Measurements from ENCODE around the gene CENPV.
"Not testable (repeated sequence)": the region's sequence is repeated elsewhere in the genome, so short reads cannot be mapped to it uniquely, and the experiment has no call there.

The CENPV gene

DNA sequence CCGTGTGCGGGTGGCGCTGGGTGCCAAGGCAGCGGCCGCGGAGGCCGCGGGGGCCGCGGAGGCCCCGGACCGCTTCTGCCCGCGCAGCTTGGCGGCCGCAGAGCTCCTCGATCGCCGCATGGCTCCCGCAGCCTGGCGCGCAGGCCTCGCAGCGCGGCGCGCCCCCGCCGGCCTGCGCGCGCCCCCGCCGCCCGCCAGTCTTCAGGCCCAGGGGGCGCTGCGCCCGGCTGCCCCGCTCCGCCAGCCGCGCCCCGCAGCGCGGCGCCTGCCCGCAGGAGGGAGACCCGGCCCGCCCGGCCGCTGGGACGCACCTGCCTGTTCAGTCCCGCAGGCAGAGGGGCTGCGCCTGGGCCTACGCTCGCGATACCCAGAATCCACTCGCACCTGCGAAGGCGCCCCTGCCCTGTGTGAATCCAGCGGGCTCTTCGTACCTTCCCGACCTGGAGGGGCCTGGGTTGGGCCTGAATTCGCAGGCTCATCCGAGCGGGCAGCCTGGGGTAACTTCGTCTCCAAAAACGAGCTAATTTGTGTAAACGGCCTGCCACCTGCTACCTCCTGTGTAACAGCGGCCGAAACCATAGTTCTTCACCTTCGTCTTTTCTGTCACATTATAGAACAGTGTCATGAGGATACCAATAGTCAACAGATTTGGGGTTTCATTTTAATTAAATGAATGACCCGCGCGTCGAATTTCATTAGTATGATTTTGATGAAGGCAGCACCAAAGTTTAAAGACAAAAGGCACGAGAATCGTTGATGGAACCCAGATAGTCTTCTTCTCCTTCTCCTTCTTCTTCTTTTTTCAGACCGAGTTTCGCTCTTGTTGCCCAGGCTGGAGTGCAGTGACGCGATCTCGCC, at the start of gene CENPV:
TSS of gene CENPV (minus strand) at position 153 of the 858 bp plus-strand sequence. CDS start at position 120, 33 bp downstream.
- peak; percentile 78 for DNase-seq

DNA sequence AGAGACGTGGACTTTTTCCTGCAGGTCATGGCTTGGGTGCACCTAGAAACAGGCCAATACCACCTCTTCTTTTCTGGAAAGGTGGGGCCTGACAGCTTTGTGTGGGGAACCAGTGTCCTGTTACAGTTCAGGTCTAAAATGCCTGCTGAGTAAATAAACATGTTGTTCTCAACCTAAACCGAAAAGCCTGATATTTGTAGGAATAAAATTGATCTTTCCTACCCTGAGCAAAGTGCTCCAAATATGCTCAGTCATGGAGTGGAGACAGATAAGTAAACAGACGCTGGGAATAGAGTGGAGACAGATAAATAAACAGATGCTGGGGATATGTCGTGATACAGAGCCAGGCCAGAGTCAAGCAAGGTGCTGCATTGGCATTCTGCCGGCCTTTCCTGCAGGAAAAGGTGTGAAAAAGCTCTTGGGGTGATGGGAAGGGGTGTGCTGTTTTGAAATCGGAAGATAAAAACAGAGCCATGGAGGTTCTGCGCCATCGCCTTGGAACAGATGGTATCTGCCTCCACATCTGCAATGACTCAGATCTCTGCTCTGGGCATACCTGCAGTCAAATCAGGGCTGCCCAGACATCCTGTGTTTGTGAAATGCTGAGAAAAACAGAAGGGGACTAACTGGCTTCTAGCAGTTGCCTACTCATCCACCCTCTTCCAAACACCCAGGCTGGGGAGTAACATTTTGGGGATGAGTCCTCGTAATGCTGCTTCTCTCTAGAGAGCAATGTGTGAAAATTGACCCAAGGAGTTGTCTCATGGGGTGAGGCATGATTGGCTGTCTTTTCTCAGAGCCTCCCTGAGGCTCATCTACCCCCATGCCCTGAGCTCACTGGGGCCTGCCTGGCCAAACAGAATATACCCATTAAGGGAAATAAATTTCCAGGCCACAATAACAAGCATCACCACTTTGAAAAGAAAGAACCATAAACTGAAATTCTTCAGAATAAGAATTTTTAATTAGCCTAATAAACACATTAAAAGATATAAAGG, 45.3 kb upstream of the CENPV start:
- no peak for DNase-seq

DNA sequence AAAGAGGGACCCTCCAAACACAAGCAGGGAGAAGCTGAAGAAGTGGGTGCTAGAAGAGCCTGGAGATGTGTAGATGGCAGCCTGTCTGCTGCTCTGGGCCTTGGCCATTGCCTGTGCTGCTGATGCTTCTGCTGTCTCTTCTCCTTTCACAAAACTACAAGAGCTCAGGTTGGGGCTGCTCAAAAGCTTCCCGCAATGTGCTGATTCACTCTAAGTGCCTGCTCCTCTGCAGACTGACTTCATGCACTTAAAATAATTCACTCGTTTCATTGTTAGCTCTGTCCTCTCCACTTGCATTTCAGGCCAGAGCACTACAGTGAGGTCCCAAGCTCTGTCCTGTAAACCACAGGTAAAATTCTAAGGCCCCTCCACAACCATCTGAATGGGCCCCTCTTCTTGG, 43.4 kb upstream of the CENPV start:
- DNase-seq: not testable (repeated sequence)

DNA sequence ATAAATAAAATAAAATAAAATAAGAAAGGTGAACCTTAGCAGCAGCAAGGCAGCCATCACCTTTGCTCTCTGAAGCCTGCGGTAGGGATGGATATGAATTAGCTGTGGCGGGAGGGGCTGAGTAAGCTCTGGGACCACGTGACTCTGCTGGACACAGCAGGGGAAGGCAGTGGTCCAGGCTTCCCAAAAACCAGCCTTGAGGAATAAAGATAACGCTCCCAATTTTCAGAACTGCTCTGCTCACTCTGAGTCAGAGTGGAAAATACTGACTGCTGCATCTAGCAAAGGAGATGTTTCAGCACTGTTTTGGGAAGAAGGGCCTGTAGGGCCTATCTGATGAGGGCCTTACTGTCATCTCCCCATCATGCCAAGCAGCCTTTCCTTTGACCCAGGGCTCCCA, 42.6 kb upstream of the CENPV start:
- not testable (repeated sequence) for DNase-seq

DNA sequence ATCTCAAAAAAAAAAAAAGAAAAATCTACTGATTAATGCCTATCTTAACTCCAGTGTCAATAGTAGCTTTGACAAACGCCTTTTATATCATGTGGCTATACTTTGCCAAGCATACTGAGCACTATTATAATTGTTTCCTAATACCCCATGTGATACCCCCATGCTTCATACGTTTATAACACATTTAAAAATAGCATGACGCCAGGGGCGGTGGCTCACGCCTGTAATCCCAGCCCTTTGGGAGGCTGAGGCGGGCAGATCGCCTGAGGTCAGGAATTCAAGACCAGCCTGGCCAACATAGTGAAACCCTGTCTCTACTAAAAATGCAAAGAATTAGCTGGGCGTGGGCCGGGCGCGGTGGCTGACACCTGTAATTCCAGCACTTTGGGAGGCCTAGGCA, 39.2 kb upstream of the CENPV start:
- DNase-seq: not testable (repeated sequence)

DNA sequence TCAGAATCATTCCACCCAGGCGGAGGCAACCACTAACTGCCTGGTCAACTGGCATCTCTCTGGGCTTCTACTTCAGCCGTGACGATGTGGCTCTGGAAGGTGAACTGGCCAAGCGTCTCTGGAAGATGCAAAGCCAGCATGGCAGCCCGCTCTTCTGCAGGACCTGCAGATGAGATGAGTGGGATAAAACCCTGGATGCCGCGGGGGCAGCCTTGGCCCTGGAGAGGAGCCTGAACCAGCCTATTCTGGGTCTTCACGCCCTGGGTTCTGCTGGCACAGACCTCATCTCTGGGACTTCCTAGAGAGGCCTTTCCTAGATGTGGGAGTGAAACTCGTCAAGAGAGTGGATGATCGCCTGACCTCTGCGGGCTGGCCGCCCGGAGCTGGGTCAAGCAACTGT, 38.2 kb upstream of the CENPV start:
- DNase-seq: no peak

DNA sequence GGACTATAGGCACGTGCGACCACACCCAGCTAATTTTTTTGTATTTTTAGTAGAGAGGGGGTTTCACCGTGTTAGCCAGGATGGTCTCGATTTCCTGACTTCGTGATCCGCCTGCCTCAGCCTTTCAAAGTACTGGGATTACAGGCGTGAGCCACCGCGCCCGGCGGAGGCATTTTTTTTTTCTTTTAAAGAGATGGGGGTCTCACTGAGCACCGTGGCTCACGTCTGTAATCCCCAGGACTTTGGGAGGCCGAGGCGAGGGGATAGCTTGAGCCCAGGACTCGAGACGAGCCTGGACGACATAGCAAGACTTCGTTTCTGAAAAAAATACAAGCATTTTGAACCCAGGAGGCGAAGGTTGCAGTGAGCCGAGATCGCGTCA, 32.8 kb upstream of the CENPV start:
- DNase-seq: not testable (repeated sequence)

DNA sequence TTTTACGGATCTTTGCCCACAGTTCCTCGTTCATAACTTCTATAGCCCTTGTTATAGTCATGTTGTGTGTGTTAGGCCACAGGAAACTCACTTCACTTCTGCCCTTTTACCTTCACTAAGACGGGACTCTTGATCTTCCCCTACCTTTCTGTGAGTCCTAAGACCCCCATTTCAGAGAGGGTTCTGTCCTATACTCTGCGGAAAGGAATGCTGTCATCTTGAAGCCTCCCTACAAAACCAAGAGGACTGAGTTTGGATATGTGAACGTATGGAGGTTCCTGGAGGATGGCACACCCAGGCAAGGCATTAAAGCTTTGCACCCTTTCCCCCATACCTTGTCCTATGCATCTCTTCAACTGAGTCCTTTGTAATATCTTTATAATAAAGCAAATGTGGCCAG, 31.3 kb upstream of the CENPV start:
- DNase-seq: no peak

DNA sequence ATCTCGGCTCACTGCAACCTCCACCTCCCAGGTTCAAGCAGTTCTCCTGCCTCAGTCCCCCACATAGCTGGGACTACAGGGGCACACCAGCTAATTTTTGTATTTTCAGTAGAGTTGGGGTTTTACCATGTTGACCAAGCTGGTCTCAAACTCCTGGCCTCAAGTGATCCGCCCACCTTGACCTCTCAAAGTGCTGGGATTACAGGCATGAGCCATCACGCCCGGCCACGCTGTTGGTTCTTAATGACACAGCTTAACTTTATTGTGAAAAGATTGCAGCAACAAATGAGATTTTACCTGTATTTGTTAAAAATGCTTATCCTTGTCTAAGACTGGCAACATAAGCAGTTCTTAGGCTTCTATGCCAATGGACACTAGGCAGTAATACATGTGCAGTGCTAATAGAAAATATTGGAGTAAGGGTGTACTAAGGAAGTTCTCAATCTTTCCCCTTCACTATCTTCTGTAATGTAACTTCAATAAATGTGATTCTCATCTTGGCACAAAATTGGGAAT, 30.6 kb upstream of the CENPV start:
- no peak for DNase-seq

DNA sequence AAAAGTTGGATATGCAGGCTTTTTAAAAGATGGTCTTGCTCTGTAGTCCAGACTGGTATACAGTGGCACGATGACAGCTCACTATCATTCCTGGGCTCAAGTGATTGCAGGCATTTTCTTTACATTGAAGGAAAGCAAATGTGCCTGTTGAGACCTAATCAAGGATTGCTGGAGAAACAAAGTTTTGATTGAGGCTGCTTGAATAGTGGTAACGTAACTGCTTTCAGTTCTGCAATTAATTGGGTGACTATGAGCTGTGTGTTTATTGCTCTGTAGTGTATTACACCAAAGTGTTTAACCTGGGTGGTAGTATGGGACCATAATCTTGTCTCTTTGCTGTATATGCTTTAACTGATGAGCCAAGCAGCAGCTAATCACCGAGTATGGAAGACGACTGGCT, 29.9 kb upstream of the CENPV start:
- DNase-seq: no peak

DNA sequence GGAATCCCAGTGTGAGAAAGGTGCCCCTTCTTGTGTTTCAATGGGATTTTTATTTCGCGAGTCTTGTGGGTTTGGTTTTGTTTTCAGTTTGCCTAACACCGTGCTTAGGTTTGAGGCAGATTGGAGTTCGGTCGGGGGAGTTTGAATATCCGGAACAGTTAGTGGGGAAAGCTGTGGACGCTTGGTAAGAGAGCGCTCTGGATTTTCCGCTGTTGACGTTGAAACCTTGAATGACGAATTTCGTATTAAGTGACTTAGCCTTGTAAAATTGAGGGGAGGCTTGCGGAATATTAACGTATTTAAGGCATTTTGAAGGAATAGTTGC, 28.2 kb upstream of the CENPV start:
- DNase-seq: no peak

DNA sequence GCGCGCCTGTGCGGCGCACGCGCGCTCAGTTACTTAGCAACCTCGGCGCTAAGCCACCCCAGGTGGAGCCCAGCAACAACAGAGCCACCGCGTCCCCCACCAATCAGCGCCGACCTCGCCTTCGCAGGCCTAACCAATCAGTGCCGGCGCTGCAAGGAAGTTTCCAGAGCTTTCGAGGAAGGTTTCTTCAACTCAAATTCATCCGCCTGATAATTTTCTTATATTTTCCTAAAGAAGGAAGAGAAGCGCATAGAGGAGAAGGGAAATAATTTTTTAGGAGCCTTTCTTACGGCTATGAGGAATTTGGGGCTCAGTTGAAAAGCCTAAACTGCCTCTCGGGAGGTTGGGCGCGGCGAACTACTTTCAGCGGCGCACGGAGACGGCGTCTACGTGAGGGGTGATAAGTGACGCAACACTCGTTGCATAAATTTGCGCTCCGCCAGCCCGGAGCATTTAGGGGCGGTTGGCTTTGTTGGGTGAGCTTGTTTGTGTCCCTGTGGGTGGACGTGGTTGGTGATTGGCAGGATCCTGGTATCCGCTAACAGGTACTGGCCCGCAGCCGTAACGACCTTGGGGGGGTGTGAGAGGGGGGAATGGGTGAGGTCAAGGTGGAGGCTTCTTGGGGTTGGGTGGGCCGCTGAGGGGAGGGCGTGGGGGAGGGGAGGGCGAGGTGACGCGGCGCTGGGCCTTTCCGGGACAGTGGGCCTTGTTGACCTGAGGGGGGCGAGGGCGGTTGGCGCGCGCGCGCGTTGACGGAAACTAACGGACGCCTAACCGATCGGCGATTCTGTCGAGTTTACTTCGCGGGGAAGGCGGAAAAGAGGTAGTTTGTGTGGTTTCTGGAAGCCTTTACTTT, 27.6 kb upstream of the CENPV start, which contains the start of gene UBB:
TSS of gene UBB (plus strand) at position 452 of the 856 bp plus-strand sequence. CDS start 817 bp downstream, outside the sequence.
- DNase-seq: peak; percentile 99

DNA sequence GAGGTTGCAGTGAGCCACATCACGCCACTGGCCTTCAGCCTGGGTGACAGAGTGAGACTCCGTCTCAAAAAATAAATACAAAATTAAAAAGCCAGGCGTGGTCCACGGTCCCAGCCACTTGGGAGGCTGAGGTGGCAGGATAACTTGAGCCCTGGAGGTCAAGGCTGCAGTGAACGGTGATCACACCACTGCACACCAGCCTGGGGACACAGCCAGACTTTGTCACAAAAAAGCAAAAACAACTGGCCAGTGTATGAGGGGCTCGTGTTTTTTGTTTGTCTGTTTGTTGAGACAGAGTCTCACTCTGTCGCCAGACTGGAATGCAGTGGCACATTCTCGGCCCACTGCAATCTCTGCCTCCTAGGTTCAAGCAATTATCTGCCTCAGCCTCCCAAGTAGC, 26.4 kb upstream of the CENPV start:
- DNase-seq: no peak

DNA sequence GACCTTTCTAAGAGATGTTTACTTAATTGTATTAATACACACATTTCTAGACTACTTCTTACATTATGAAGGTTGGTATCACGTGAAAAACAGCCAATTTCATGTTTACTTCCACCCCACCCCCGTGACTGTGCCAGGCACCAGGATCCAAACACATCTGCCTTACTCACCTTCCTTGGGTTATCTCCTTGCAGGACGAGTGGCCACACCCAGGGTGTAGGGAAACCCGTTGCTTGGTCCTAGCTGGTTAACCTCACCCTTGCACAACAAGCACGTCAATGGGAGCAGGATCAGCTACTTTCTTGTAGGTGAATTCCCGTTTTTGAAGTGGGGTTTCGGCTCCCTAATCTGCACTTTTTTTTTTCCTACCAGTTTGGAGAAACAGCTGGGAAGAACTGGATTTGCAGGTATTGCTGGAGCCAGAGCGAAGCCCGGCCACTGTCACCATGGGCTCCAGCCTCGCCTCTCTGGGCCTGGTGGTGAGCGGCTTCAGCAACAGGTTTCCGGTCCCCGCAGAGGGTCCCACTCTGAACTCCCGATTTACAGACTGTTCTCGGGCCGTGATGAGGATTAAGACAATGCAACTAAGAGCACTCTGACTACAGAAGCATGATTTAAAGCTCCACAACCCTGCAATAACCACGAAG, 25.5 kb upstream of the CENPV start:
- DNase-seq: no peak

DNA sequence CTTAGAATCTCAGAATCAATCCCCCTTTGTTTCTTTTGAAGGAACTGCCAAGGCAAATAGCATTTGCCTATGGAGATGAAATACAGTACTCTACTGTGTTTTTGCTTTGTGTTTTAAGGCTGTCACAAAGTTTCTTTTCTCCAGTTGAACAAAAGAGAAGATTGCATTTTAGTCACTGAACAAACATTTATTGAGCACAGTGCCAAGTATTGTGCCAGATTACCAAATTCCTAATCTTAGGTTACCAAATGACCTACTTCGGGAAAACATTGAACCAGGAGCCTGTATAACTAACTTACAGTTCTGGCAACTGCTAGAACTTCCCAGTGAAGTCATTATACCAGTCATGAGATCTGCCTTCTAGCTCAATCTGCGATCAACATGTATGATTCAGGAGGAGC, 24.7 kb upstream of the CENPV start:
- no peak for DNase-seq

DNA sequence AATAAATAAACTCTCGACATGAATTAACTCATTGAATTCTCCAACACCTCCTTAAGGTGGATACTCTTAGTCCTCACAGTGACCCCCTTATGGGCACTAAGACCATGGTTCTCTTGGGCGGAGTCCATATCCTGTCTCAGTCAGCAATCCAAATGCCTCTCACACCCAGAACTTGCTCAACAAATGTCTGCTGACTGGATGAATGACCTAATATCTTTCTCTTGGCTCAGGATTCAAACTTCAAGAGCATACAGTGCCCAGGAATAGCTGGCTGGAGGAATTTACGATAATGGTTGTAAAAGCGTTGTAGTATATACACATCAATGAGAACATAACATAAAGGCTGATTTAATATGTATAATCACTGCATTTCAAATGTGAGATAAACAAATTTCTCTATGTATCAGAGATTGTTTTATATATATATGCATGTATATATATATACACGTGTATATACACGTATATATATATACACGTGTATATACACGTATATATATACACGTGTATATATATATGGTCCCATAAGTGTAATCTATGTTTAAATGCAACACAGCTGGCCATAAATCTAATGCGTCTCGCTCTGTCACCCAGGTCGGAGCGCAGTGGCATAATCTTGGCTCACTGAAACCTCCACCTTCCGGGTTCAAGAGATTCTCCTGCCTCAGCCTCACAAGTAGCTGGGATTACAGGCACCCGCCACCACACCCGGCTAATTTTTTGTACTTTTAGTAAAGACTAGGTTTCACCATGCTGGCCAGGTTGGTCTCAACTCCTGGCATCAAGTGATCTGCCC, 21.1 kb upstream of the CENPV start:
- DNase-seq: no peak

DNA sequence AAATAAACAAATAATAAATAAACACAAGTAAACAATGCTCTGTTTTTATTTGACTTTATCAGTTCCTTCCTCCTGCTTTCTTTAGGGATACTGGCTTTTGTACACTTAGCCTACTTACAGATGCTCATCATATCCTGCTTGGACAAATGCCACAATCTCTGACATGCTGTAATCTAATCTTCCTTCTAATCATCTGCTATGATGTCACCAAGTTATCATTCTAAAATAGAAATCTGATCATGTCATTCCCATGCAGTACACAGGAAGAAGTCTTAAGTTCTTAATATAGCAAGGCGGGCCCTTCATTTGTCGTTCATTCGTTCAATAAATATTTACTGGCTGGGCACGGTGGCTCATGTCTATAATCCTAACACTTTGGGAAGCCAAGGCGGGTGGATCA, 18.5 kb upstream of the CENPV start:
- DNase-seq: no peak

DNA sequence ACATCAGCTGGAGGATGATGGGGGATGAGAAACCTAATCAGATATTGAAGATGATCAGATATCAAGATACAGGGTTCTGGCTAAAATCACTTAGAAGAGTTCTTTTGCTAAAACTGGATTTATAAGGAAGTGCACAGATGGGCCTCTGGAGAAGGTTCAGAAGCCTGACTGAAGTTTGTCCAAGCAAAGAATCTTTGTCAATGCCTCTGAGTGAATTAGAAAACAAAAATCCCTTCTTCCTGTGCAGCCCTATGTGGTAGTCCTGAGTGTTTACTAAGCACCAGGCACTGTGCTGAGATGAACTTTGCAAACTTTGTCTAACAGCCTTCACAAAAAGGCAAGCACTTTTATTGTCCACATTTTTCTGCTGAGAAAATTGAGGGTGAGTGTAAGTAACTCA, 11.4 kb upstream of the CENPV start:
- DNase-seq: no peak

DNA sequence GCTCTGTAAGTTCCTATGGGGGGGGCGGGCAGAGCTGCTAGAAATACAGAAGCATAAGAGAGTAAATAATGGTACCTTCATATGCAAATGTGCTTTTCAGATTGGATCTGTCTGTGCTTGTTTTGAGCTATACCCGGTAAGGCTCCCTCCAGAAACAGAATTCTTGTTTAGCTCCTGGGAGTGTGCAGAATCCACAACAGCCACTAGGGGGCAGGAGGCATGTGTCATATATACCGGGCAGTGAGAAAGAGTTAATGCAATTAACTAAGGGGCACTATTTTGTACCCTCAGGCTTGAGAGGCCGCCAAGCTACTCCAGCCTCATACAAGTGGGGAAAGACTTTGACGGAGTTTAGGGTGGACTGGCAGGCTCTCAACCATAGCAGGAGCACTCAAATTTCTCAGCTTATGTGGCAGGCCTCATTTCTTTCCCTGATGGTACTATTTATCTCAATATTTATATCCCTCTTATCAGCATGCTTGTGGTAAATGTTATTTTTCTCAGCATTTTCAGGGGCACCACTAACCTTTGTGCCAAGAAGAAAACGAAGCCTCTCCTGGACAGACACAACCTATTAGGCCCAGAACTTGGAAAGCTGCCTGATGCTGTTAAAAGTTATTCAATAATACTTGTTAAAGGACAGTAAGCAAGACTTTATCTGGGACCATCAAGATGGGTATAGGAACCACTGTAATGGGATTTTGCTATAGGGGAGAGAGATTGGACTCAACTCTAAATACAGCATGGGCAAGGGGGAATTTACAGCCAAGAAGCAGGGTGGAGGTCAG, 10.7 kb upstream of the CENPV start:
- DNase-seq: peak; percentile 70

DNA sequence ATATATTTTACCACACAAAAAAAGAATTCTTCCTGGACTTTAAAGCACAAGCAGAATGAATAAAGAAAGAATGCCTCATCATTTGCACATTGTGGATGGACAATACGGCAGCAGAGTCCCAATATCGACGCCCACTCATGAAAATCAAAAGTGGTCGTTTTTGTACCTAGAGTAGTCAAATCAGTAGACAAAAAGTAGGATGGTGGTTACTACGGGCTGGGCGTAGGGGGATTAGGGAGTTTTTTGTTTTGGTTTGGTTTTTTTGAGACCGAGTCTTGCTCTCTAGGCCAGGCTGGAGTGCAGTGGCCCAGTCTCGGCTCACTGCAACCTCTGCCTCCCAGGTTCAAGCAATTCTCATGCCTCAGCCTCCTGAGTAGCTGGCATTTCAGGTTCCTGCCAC, 8.6 kb upstream of the CENPV start:
- no peak for DNase-seq
